Hepatocyte (in vitro differentiated cells): ENCODE data around the gene TTR.

Experiments used
- EZH2 ChIP-seq: fragments of 200-600 bp; sonication (generic); IDR thresholded peaks from 2 replicates; pipeline ENCODE4 v1.6.1; 2016; ENCODE audit warnings: antibody characterized with exemption, mild to moderate bottlenecking, borderline replicate concordance
- TF ChIP-seq, protein P1 (sequence below): fragments of 200-600 bp; sonication (generic); IDR thresholded peaks from 2 replicates; pipeline ENCODE4 v1.5.1; 2016; ENCODE audit warnings: antibody characterized with exemption, mild to moderate bottlenecking; ENCODE audit not compliant: poor library complexity

DNA sequence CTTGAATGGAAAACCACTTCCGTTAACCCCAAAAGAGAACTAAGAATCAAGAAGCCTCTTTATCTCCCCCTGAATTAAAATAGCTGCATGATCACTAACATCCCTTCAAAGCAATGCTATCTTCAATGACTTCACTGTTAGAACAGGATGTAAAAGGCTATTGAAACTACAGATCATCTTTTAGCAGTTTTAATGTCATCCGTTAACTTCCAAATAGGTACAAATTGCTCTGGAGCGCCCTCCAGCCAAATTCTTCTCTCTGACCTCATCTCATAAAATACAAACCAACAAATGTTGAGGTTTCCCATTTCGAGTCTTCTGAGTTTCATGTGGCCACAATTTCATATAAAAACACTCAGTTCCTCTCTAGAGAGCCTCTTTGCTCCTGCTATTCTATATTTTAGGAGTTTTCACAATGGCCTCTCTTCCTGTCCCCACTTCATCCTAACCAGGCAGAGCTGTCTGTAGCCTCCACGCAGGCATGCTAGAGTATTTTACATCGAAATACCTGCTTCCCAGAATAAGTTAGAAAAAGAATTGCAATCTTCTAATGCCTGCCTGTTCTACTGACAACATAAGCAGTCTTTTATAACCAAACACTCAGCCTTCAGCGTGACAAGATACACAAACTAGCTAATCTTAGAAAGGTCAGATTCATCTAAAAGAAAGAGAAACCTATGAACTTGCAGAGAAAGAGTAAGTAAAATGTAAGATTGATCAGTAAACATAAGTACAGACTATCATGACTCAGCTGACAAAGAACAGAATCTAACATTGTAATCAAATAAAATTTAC, 54.9 kb downstream of the TTR start:
- TF ChIP-seq, protein P1, sequence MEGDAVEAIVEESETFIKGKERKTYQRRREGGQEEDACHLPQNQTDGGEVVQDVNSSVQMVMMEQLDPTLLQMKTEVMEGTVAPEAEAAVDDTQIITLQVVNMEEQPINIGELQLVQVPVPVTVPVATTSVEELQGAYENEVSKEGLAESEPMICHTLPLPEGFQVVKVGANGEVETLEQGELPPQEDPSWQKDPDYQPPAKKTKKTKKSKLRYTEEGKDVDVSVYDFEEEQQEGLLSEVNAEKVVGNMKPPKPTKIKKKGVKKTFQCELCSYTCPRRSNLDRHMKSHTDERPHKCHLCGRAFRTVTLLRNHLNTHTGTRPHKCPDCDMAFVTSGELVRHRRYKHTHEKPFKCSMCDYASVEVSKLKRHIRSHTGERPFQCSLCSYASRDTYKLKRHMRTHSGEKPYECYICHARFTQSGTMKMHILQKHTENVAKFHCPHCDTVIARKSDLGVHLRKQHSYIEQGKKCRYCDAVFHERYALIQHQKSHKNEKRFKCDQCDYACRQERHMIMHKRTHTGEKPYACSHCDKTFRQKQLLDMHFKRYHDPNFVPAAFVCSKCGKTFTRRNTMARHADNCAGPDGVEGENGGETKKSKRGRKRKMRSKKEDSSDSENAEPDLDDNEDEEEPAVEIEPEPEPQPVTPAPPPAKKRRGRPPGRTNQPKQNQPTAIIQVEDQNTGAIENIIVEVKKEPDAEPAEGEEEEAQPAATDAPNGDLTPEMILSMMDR, result no peak
- no peak for TF ChIP-seq EZH2
